GM12878 (cell line): ENCODE measurements around the gene ACBD7. TPM values are rescaled to one million over a fixed set of nuclear protein-coding genes. Genes with fewer than 3 reads are reported as not detected.

Source experiments
- BRCA1 ChIP-seq: IDR thresholded peaks from 2 replicates; pipeline ENCODE4 v1.6.1; 2011; ENCODE audit warnings: low read depth, low read length, improper control_type of control experiment
- EED ChIP-seq: sonication (generic); IDR thresholded peaks from 2 replicates; pipeline ENCODE4 v1.6.1; 2016; ENCODE audit warnings: antibody characterized with exemption, low read depth
- HDAC2 ChIP-seq: fragments of 200-600 bp; sonication (generic); IDR thresholded peaks from 2 replicates; pipeline ENCODE4 v1.6.1; 2017
- MYC ChIP-seq: IDR thresholded peaks from 2 replicates; pipeline ENCODE4 v1.6.1; 2011; ENCODE audit warnings: mild to moderate bottlenecking, low read length, moderate library complexity, inconsistent platforms; ENCODE audit not compliant: insufficient read depth, insufficient replicate concordance, insufficient read length, severe bottlenecking
- NFYA ChIP-seq: IDR thresholded peaks from 2 replicates; pipeline ENCODE4 v1.6.1; 2011; ENCODE audit warnings: low read depth, mild to moderate bottlenecking, low read length, improper control_type of control experiment, borderline replicate concordance
- NRF1 ChIP-seq: conservative IDR thresholded peaks from 2 replicates; pipeline ENCODE4 v1.6.1; 2011; ENCODE audit warnings: mild to moderate bottlenecking, low read depth, low read length, improper control_type of control experiment
- polyA plus RNA-seq, 11 experiments: library from polyadenylated mRNA; depleted of rRNA in 4 of 11; unstranded in 6 of 11; stranded (reverse) in 5 of 11; fragments of >200 nt; fragmentation: Nextera tagmentation in 4 of 11; fragmentation: Illumina TruSeq in 1 of 11; extraction: Ambion mirVana in 4 of 11; extraction: Trizol in 1 of 11; gene quantifications; 1 replicate in 1 of 11; 2 replicates in 10 of 11; pipeline versions ENCODE4 v1.2.1 to v1.2.3, GENCODE V29; 2011 to 2016; ENCODE audit warnings: inconsistent platforms in 2 of 11, missing spikeins in 2 of 11, low read depth in 1 of 11
- total RNA-seq, 4 experiments: library from RNA; depleted of rRNA in 3 of 4; stranded (reverse); fragments of >200 nt in 3 of 4; fragmentation: Illumina TruSeq in 1 of 4; extraction: Trizol in 1 of 4; gene quantifications; 2 replicates each; pipeline versions ENCODE4 v1.2.1 to v1.2.3, GENCODE V29; 2013 to 2021
- TF ChIP-seq, protein P1 (sequence below): fragments of 450-650 bp; IDR thresholded peaks from 2 replicates; pipeline ENCODE4 v1.6.1; 2017; ENCODE audit warnings: mild to moderate bottlenecking, low read depth, inconsistent platforms; ENCODE audit not compliant: poor library complexity, severe bottlenecking
- TF ChIP-seq, protein P2 (sequence below): fragments of 450-650 bp; formaldehyde crosslinking; IDR thresholded peaks from 2 replicates; pipeline ENCODE4 v1.5.0; 2022; ENCODE audit warnings: mild to moderate bottlenecking, missing genetic modification characterization
- TF ChIP-seq, protein P3 (sequence below): fragments of 450-650 bp; IDR thresholded peaks from 2 replicates; pipeline ENCODE4 v1.6.1; 2017; ENCODE audit warnings: antibody characterized with exemption, mild to moderate bottlenecking, moderate library complexity

The ACBD7 gene
- total and polyA plus RNA-seq, 10 of the 15 experiments (the other 5 are each of a cell fraction or from before 2014, with no cell fraction given), result 0.04 to 0.74 (median 0.36) TPM

DNA sequence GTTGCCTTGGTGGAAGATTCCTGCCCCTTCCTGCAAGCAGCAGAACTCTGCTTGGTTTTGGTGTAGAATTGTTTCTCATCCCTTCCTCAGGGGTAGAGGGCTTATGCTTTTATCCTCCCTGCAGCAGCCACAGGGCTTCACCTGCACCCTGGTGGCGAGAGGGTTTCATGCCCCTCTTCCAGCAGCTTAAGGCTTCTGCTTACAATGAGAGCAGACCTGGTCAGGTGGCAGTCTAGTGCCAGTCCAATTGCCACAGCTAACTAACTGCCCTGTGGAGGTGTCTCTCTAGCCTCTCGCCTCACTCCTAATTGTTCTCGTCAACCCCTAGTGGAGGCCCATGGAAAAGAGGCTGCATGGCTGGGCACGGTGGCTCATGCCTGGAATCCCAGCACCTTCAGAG is 19.3 kb downstream of the ACBD7 start (continued):
- TF ChIP-seq, protein P1, sequence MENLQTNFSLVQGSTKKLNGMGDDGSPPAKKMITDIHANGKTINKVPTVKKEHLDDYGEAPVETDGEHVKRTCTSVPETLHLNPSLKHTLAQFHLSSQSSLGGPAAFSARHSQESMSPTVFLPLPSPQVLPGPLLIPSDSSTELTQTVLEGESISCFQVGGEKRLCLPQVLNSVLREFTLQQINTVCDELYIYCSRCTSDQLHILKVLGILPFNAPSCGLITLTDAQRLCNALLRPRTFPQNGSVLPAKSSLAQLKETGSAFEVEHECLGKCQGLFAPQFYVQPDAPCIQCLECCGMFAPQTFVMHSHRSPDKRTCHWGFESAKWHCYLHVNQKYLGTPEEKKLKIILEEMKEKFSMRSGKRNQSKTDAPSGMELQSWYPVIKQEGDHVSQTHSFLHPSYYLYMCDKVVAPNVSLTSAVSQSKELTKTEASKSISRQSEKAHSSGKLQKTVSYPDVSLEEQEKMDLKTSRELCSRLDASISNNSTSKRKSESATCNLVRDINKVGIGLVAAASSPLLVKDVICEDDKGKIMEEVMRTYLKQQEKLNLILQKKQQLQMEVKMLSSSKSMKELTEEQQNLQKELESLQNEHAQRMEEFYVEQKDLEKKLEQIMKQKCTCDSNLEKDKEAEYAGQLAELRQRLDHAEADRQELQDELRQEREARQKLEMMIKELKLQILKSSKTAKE, result no peak
- TF ChIP-seq BRCA1 (no peak), EED (no peak), MYC (no peak), HDAC2 (no peak), NFYA (no peak), NRF1 (no peak)
- TF ChIP-seq, protein P2, sequence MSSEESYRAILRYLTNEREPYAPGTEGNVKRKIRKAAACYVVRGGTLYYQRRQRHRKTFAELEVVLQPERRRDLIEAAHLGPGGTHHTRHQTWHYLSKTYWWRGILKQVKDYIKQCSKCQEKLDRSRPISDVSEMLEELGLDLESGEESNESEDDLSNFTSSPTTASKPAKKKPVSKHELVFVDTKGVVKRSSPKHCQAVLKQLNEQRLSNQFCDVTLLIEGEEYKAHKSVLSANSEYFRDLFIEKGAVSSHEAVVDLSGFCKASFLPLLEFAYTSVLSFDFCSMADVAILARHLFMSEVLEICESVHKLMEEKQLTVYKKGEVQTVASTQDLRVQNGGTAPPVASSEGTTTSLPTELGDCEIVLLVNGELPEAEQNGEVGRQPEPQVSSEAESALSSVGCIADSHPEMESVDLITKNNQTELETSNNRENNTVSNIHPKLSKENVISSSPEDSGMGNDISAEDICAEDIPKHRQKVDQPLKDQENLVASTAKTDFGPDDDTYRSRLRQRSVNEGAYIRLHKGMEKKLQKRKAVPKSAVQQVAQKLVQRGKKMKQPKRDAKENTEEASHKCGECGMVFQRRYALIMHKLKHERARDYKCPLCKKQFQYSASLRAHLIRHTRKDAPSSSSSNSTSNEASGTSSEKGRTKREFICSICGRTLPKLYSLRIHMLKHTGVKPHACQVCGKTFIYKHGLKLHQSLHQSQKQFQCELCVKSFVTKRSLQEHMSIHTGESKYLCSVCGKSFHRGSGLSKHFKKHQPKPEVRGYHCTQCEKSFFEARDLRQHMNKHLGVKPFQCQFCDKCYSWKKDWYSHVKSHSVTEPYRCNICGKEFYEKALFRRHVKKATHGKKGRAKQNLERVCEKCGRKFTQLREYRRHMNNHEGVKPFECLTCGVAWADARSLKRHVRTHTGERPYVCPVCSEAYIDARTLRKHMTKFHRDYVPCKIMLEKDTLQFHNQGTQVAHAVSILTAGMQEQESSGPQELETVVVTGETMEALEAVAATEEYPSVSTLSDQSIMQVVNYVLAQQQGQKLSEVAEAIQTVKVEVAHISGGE (CRISPR knock-in tag), result no peak
- TF ChIP-seq, protein P3, sequence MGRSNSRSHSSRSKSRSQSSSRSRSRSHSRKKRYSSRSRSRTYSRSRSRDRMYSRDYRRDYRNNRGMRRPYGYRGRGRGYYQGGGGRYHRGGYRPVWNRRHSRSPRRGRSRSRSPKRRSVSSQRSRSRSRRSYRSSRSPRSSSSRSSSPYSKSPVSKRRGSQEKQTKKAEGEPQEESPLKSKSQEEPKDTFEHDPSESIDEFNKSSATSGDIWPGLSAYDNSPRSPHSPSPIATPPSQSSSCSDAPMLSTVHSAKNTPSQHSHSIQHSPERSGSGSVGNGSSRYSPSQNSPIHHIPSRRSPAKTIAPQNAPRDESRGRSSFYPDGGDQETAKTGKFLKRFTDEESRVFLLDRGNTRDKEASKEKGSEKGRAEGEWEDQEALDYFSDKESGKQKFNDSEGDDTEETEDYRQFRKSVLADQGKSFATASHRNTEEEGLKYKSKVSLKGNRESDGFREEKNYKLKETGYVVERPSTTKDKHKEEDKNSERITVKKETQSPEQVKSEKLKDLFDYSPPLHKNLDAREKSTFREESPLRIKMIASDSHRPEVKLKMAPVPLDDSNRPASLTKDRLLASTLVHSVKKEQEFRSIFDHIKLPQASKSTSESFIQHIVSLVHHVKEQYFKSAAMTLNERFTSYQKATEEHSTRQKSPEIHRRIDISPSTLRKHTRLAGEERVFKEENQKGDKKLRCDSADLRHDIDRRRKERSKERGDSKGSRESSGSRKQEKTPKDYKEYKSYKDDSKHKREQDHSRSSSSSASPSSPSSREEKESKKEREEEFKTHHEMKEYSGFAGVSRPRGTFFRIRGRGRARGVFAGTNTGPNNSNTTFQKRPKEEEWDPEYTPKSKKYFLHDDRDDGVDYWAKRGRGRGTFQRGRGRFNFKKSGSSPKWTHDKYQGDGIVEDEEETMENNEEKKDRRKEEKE, result no peak
